Measurements from ENCODE around the gene DCTD. TPM values are rescaled to one million over a fixed set of nuclear protein-coding genes. Genes with fewer than 3 reads are reported as not detected.

Gene DCTD
- total and polyA plus RNA-seq, 10 of the 15 experiments (the other 5 are each of a cell fraction or from before 2014, with no cell fraction given): 37.8 to 137 (median 92.1) TPM

- no peak for TF ChIP-seq PRDM15 (CRISPR knock-in tag; IDR thresholded peaks at IDR 0.05)
- peak; percentile 45; the same call in 1 of the 2 replicates for TF ChIP-seq BACH1 (IDR thresholded peaks at IDR 0.05; ENCODE audit: borderline replicate concordance)
- TF ChIP-seq ZNF384 (IDR thresholded peaks at IDR 0.05; ENCODE audit: borderline replicate concordance, low read depth, low read length): no peak
- no peak for TF ChIP-seq ASH2L (IDR thresholded peaks at IDR 0.05; ENCODE audit: borderline replicate concordance, low read depth)
- TF ChIP-seq HDAC2 (IDR thresholded peaks at IDR 0.05): no peak
- TF ChIP-seq KAT2A (conservative IDR thresholded peaks at IDR 0.05; ENCODE audit: control insufficient read depth, low read depth, low read length): no peak
- TF ChIP-seq E4F1 (IDR thresholded peaks at IDR 0.05; ENCODE audit: borderline replicate concordance, partially characterized antibody): no peak
- peak; percentile 51 for TF ChIP-seq MYC (IDR thresholded peaks at IDR 0.05; ENCODE audit: insufficient read depth, insufficient read length, insufficient replicate concordance, low read length, severe bottlenecking)
- peak; percentile 26 to 72; a peak in 2 of 4 replicates for TF ChIP-seq BHLHE40 (IDR thresholded peaks at IDR 0.05; ENCODE audit: borderline replicate concordance in 1 of 2, low read depth in 2 of 2, low read length in 1 of 2)
- TF ChIP-seq MLLT1 (IDR thresholded peaks at IDR 0.05): no peak; the same call in 1 of the 2 replicates
- no peak for TF ChIP-seq E2F4 (IDR thresholded peaks at IDR 0.05; ENCODE audit: low read depth, low read length)
- 0 out of 2 replicates have a peak, but pooled peaks have one; percentile 41 for TF ChIP-seq CHD1 (IDR thresholded peaks at IDR 0.05; ENCODE audit: low read depth, low read length)
- TF ChIP-seq ZBED1 (IDR thresholded peaks at IDR 0.05; ENCODE audit: borderline replicate concordance): no peak
- TF ChIP-seq SIN3A (IDR thresholded peaks at IDR 0.05; ENCODE audit: low read depth, low read length): no peak
- TF ChIP-seq ZNF207 (IDR thresholded peaks at IDR 0.05; ENCODE audit: borderline replicate concordance): 0 out of 2 replicates have a peak, but pooled peaks have one; percentile 34
- TF ChIP-seq KLF5 (IDR thresholded peaks at IDR 0.05; ENCODE audit: partially characterized antibody): no peak
- TF ChIP-seq POLR2AphosphoS5 (IDR thresholded peaks at IDR 0.05; ENCODE audit: low read length): peak; percentile 96
- TF ChIP-seq CBX3 (IDR thresholded peaks at IDR 0.05; ENCODE audit: borderline replicate concordance, low read depth): no peak
- no peak for TF ChIP-seq HCFC1 (IDR thresholded peaks at IDR 0.05; ENCODE audit: low read length)
- TF ChIP-seq MAX (IDR thresholded peaks at IDR 0.05; ENCODE audit: low read depth, low read length): no peak; the same call in 1 of the 2 replicates
These were observed at the start of gene DCTD (continued) for GRCh38 chr4:182917182-182918043.
